Endothelial cell (in vitro differentiated cells): Measurements from ENCODE around the gene GCN1. TPM values are rescaled to one million over a fixed set of nuclear protein-coding genes. Genes with fewer than 3 reads are reported as not detected.
"Not testable (repeated sequence)": the region's sequence is repeated elsewhere in the genome, so short reads cannot be mapped to it uniquely, and the experiment has no call there.

Experiments
- DNase-seq: peaks from one replicate; pipeline ENCODE4 v3.0.0; 2021; ENCODE audit warnings: low spot score
- H3K27ac Mint-ChIP-seq: one replicate; pipeline ENCODE4 v1.8.0; 2021; ENCODE audit warnings: mixed read lengths, inconsistent platforms; ENCODE audit not compliant: unreplicated experiment
- H3K27me3 Mint-ChIP-seq: one replicate; pipeline ENCODE4 v1.8.0; 2021; ENCODE audit warnings: mild to moderate bottlenecking, moderate library complexity, mixed read lengths, inconsistent platforms; ENCODE audit not compliant: unreplicated experiment
- H3K36me3 Mint-ChIP-seq: one replicate; pipeline ENCODE4 v1.8.0; 2021; ENCODE audit warnings: mild to moderate bottlenecking, low read depth, mixed read lengths, inconsistent platforms; ENCODE audit not compliant: unreplicated experiment
- H3K4me1 Mint-ChIP-seq: one replicate; pipeline ENCODE4 v1.8.0; 2021; ENCODE audit warnings: mild to moderate bottlenecking, mixed read lengths, inconsistent platforms; ENCODE audit not compliant: unreplicated experiment
- H3K4me3 Mint-ChIP-seq: one replicate; pipeline ENCODE4 v1.8.0; 2021; ENCODE audit warnings: mild to moderate bottlenecking, mixed read lengths, inconsistent platforms; ENCODE audit not compliant: unreplicated experiment
- H3K9me3 Mint-ChIP-seq: one replicate; pipeline ENCODE4 v1.8.0; 2021; ENCODE audit warnings: mixed read lengths, inconsistent platforms; ENCODE audit not compliant: unreplicated experiment
- CTCF ChIP-seq: fragments of 200-600 bp; sonication (generic); IDR thresholded peaks from one replicate; pipeline ENCODE4 v1.5.0; 2021; ENCODE audit warnings: antibody characterized with exemption; ENCODE audit not compliant: unreplicated experiment
- total RNA-seq: library from RNA; stranded (reverse); fragmentation: NEBNext Ultra II Directional; extraction: Animal tissue kit (Norgen Biotek cat#: 25700); gene quantifications from one replicate; pipeline ENCODE4 v1.2.1, GENCODE V29; 2021; ENCODE audit not compliant: unreplicated experiment

The GCN1 gene
- total RNA-seq, 1 donor from 2014 or later, result 54.0 TPM

- Mint-ChIP-seq H3K4me1 (no peaks in the 10 kb centered on the region), H3K27me3 (peaks cover 9% of the 10 kb centered on the region), H3K27ac (peak overlapping the region; percentile 59), H3K36me3 (peaks cover 23% of the 10 kb centered on the region), H3K9me3 (no peaks in the 10 kb centered on the region), H3K4me3 (no peak overlapping the region)
- DNase-seq, result no peak
- no peak for TF ChIP-seq CTCF
These were observed 15.3 kb upstream of the GCN1 start for GRCh38 chr12:120209851-120210250.

- Mint-ChIP-seq H3K27me3 (peaks cover 11% of the 10 kb centered on the region), H3K4me1 (peaks cover under 1% of the 10 kb centered on the region), H3K4me3 (no peak overlapping the region), H3K9me3 (no peaks in the 10 kb centered on the region), H3K36me3 (peaks cover 24% of the 10 kb centered on the region), H3K27ac (no peak overlapping the region)
- no peak for TF ChIP-seq CTCF
- no peak for DNase-seq
These were observed 12.7 kb upstream of the GCN1 start for GRCh38 chr12:120207227-120207626.

GRCh38 chr12:120206781-120207180 lies 12.3 kb upstream of the GCN1 start:
- DNase-seq, H3K4me3 Mint-ChIP-seq, H3K9me3 Mint-ChIP-seq, H3K4me1 Mint-ChIP-seq, H3K27ac Mint-ChIP-seq: not testable (repeated sequence)
- H3K27me3 Mint-ChIP-seq, result peaks cover 13% of the 10 kb centered on the region
- peaks cover 25% of the 10 kb centered on the region for H3K36me3 Mint-ChIP-seq

- Mint-ChIP-seq H3K27me3 (peaks cover 13% of the 10 kb centered on the region), H3K4me1 (peaks cover 2% of the 10 kb centered on the region), H3K9me3 (no peaks in the 10 kb centered on the region), H3K27ac (no peak overlapping the region), H3K36me3 (peaks cover 19% of the 10 kb centered on the region), H3K4me3 (peak overlapping the region; percentile 51)
- TF ChIP-seq CTCF, result no peak
- DNase-seq, result no peak
These were observed 11.7 kb upstream of the GCN1 start for GRCh38 chr12:120206228-120206627.

GRCh38 chr12:120204171-120204570 lies 9.7 kb upstream of the GCN1 start:
- H3K4me3 Mint-ChIP-seq, result no peak overlapping the region
- H3K9me3 Mint-ChIP-seq, result no peaks in the 10 kb centered on the region
- H3K36me3 Mint-ChIP-seq, result peaks cover 9% of the 10 kb centered on the region
- H3K4me1 Mint-ChIP-seq, result peaks cover 11% of the 10 kb centered on the region
- no peak for DNase-seq
- TF ChIP-seq CTCF, result no peak
- H3K27ac Mint-ChIP-seq, result no peak overlapping the region
- peaks cover 11% of the 10 kb centered on the region for H3K27me3 Mint-ChIP-seq

- TF ChIP-seq CTCF, result no peak
- Mint-ChIP-seq H3K9me3 (no peaks in the 10 kb centered on the region), H3K27me3 (peaks cover 9% of the 10 kb centered on the region), H3K36me3 (peaks cover 17% of the 10 kb centered on the region), H3K4me1 (peaks cover 20% of the 10 kb centered on the region), H3K4me3 (peak overlapping the region; percentile 97), H3K27ac (peak overlapping the region; percentile 72)
- no peak for DNase-seq
These were observed 5.9 kb upstream of the GCN1 start for GRCh38 chr12:120200364-120200800.
